Measurements from ENCODE around the gene MAPK8. TPM values are rescaled to one million over a fixed set of nuclear protein-coding genes. Genes with fewer than 3 reads are reported as not detected.
"Not testable (repeated sequence)": the region's sequence is repeated elsewhere in the genome, so short reads cannot be mapped to it uniquely, and the experiment has no call there.

MAPK8 gene
- total RNA-seq (2014; rRNA removed; shearing (Covaris generic)) = 40.1 and 46.7 TPM in 2 replicates

DNA sequence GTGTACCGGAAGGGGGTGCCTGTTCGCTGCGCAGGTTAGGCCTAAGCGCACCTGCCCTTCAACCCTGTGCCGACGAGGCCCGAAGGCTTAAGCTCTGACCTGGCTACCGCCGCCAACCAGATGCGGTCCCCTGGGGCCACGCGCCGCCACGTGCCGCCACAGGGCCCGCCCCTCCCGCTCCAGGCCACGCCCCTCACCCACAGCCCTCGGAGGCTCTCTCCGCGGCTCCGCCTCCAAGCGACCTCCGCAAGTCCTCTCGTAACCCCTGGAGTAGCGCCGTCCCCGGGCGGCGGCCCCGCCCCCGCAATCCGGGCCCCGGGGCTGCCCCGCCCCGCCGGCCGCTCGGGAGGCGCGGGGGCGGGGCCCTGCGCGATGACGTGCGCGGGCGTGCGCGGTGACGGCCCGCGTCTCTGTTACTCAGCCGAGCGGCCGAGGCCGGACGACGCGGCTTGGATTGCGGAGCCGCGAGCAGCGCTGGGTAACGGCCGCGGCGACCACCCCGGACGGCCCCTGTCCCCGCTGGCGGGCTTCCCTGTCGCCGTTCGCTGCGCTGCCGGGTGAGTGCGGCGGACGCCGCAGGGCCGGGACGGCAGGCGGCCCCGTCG is at the start of gene MAPK8:
Gene MAPK8 (plus strand): TSS at position 413 of the 605 bp plus-strand sequence. CDS start 94,984 bp downstream, outside the sequence.
- peak; percentile 78 for DNase-seq (ENCODE audit: low read depth)

DNA sequence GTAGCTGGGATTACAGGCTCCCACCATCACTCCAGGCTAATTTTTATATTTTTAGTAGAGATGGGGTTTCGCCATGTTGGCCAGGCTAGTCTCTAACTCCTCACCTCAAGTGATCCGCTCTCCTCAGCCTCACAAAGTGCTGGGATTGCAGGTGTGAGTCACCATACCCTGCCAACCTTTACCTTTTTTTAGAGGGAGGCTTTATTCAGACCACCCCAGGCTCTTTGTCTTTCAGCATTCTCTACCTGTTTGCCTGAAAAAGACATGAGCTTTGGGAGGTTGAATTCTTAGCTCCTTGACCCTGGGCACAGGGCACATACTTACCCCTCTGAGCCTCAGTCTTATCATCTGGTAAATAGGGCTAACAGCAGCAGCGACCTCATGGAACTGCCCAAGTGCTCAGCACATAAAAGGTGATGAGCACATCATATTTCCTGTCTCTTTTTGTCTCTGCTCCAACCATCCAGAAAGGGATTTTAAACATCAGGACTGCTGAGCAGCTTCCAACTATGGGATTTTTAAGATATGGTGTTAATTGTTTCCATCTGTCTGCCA is 49.0 kb upstream of the MAPK8 start:
- DNase-seq (ENCODE audit: low read depth) = no peak

DNA sequence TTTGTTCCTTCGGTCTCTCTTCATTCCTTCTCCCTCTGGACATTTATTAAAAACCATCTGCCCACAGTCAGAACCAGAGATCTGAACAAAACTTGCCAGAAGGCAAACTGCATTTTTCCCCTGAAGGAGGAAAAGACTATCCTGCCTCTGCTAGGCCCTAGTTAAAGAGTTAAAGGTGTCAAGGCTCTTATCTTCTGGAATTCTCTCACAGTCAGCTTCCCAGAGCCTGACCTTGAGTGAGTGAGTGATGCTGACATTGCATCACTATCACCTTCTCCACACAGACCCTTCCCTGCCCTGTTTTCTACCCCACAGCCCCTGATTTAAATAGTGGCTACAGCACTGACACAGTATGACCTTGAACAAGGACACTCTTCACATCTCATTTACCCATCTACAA is 48.4 kb upstream of the MAPK8 start:
- no peak for DNase-seq (ENCODE audit: low read depth)

DNA sequence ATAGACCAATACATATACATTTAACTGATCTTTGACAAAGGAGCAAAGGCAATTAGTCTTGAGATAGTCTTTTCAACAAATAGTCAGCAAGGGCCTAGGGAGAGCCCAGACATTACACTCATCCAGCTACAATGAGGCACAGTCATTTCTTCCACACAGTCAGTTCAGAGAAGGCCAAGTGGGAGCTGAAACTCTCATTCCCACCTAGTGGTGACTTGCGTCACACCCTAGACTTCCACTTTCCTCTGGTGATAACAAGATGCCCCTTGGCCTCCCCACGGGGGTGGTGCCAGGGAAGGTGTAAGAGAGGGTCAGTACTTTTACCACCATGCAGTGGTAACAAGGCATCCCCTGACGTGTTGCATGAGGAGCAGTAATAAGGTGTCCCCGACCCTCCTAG is 39.9 kb upstream of the MAPK8 start:
- no peak for DNase-seq (ENCODE audit: low read depth)

DNA sequence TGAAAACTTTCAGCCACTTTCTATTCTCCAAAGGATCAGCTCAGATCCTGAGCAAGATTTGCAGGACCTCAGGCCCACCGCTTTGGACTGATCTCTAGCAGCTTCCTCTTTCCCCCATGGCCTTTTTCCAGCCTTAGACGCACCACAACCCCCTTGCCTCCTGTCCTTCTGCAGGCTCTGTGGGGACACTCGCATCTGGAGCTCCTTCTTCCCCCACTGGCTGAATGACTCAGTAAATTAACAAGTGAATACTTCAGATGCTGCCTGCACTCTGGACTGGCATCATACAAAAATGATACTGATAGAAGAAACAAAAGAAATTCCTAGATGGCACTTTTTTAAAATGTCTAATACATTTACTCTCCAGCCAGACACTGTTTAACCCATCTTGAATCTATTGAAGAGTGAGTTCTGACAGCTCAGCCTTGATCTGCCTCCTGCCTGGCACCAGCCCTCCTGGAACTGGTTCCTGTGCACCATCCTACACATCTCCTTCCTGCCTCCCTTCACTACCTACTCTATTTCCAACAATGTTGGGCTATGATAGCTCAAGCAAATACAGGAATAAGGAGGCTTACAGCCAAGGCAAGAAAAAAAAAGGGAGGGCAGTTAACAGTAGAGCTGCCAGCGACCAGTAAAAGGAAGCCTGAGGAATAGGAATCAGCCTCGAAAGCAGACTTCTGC is 35.3 kb upstream of the MAPK8 start:
- DNase-seq (ENCODE audit: low read depth) = no peak

DNA sequence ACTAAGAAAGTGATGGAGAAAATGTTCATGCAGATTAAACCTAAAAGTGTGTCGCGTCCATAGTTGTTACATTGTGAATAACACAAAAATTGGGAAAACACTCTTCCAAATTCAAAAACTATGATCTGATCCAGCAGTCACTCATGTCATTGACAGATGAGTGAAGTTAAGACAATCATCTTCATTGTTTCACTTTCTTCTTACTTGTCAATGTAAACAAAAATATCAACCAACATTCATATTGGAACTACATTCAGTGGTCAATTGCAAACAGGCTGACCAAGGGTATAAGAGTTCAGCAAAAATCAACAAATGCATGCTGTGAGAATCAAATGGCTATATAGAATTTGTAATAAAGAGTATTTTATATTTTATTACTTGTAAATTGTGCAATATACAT is 33.8 kb upstream of the MAPK8 start:
- DNase-seq (ENCODE audit: low read depth) = no peak

DNA sequence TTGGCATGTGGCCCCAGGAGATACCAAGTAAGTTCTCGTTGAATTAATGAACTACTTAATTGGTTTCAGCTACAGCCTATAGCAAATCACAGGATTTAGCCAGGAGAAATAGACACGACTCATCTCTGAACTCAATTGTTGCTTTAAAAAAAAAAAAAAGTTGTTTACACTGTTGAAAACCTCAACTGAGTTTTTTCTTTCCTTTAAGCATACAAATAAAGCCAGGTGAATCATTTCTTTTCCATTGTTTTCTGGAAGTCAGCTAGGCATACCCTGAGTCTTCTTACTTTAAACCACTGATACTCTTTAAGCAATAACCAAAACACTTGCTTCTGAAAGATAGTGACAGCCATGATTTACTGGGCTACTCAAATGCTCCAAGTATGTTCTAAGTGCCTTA is 32.7 kb upstream of the MAPK8 start:
- no peak for DNase-seq (ENCODE audit: low read depth)

DNA sequence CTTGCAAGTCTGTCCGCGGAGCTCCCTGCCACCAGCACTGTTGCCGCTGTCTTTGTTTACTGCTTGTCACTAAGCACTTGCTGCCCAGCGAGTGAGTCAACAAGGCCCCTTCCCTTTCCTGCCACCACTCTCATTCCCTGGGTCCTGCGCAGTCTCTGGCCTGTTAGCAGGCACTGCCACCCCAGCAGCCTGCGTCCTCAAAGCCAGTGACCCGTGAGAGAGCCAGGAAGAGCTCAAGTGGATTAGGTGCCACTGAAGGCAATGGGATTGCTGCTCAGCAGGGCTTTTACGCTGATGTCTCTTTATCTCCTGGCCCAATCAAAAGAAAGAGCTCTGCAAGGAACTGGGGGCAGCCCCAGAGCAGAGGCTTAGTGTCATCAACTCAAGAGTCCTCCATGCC is 31.8 kb upstream of the MAPK8 start, which contains the start of gene FRMPD2:
Gene FRMPD2 (minus strand): TSS at position 61 of the 400 bp plus-strand sequence. CDS start 129 bp downstream, outside the sequence.
- DNase-seq (ENCODE audit: low read depth) = no peak

DNA sequence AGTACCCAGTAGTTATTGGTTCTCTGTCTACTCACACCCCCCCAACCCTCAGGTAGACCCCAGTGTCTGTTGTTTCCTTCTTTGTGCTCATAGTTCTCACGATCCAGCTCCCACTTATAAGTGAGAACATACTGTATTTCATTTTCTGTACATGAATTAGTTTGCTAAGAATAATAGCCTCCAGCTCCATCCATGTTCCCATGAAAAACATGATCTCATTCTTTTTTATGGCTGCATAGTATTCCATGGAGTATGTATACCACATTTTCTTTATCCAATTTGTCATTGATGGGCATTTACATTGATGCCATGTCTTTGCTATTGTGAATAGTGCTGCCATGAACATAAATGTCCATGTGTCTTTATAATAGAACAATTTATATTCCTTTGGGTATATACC is 29.4 kb upstream of the MAPK8 start:
- no peak for DNase-seq (ENCODE audit: low read depth)

DNA sequence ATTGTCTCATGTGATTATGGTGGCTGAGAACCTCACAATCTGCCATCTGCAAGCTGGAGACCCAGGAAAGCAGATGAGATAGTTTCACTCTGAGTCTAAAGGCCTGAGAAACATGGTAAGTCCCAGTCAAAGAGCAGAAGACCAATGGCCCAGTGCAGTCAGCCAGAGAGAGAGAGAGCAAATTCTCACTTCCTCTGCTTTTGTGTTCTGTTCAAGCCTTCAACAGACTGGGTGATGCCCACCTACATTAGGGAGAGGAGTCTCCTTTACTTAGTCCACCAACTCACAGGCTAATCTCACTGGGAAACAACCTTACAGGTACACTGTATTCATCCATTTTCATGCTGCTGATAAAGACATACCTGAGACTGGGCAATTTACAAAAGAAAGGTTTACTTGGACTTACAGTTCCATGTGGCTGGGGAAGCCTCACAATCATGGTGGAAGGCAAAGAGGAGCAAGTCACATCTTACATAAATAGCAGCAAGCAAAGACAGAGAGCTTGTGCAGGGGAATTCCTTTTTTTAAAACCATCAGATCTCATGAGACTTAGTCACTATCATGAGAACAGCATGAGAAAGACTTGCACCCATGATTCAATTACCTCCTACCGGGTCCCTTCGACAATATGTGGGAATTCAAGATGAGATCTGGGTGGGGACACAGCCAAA is 27.3 kb upstream of the MAPK8 start:
- no peak for DNase-seq (ENCODE audit: low read depth)

DNA sequence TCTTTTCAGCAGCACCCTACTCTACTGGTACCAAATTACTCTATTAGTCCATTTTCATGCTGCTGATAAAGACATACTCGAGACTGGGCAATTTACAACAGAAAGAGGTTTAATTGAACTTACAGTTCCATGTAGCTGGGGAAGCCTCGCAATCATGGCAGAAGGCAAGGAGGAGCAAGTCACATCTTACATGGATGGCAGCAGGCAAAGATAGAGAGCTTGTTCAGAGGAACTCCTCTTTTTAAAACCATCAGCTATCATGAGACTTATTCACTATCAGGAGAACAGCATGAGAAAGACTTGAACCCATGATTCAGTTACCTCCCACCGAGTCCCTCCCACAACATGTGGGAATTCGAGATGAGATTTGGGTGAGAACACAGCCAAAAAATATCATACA is 24.8 kb upstream of the MAPK8 start:
- DNase-seq (ENCODE audit: low read depth) = not testable (repeated sequence)

DNA sequence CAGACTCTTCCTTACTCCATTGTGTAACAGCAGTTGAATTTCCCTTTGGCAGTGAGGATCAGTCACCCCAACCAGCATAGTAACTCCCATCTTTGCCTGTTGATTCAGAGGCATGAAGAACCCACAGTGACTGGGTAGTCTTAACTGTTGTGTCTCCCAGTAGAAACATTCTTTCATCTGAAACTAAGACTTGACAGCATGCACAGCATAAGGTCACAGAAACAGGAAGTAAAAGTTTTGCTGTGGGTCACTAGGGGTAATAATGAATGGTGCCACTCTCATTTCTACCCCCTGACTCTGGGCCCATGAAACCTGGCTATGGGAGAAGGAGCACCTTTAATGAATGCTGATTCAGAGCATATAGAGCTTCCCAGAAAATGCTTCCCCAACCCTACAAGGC is 23.6 kb upstream of the MAPK8 start:
- DNase-seq (ENCODE audit: low read depth) = no peak

DNA sequence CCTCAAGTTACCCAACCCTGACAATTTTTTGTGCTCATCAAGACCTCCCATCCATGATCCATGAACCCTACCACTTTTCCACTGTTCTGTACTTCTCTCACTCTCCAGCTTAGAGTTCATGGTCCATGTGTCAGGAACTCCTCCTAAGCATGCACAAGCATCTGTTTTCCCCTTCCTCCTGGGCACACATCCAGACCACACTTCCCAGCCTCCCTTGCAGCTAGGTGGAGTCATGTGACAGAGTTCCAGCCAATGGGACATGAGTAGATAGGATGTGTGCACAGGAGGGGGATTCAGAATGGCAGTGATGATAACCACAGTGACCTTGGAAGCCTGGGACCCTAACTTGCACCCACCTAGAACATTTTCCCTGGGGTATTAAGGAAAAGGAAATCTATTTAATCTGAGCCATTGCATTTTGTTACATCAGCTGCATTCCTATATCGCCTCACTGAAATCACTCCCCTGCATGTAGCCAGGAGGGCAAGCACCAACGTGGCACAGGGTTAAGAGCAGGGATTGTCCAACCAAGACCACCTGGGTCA is 22.4 kb upstream of the MAPK8 start:
- DNase-seq (ENCODE audit: low read depth) = no peak

DNA sequence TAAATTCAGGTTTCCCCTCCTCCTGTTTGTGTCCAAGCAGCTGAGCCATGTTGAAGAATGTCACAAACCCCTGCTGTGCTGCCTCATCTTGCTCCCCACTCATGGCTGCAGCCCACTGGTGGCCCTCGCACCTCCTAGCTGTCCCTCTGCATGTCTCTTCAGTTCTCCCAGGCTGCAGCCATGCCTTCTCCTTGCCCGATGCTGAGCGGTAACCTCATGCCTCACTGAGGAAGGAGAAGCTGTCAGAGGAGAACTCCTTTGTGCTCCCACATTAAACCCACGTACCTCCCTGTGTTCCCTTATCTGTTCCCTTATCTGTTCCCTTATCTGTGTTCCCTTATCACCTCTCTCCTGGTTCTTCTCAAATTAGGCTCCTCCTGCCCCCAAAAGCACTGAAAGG is 21.7 kb upstream of the MAPK8 start:
- DNase-seq (ENCODE audit: low read depth) = no peak

DNA sequence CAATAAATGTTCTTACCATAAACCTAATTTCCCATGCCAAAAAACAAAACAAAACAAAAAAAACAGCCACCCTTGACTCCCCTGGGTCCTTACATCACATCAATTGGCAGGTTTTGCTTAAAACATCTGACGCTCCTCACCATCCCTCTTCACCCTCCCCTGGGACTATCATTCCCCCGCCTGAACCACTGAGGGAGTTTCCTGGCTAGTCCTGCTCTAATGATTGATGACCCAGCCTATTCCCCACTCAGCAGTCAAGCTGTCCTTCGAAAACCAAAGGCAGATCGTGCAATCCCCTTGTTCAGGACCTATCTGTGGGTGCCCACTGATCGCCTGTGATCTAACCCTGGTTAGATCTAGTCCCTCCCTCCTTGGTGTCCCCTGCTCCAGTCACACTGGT is 20.8 kb upstream of the MAPK8 start:
- no peak for DNase-seq (ENCODE audit: low read depth)

DNA sequence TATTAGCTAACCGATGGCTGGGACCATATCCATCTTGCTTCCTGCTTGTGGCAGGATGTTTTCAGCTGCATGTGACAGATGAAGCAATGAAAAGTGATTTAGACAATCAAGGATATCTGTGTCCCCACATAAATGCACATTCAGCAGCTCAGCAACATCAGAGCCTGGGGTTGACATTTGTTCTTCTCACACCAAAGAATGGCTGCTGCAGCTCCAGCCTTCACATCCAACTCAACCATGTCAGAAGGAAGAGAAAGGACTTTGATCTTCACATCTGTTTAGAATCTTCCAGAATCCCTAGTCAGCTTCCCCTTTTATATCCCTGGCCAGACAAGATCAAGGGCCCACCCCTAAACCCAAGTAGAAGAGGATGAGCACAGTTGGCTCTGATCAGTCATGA is 20.1 kb upstream of the MAPK8 start:
- DNase-seq (ENCODE audit: low read depth) = no peak

DNA sequence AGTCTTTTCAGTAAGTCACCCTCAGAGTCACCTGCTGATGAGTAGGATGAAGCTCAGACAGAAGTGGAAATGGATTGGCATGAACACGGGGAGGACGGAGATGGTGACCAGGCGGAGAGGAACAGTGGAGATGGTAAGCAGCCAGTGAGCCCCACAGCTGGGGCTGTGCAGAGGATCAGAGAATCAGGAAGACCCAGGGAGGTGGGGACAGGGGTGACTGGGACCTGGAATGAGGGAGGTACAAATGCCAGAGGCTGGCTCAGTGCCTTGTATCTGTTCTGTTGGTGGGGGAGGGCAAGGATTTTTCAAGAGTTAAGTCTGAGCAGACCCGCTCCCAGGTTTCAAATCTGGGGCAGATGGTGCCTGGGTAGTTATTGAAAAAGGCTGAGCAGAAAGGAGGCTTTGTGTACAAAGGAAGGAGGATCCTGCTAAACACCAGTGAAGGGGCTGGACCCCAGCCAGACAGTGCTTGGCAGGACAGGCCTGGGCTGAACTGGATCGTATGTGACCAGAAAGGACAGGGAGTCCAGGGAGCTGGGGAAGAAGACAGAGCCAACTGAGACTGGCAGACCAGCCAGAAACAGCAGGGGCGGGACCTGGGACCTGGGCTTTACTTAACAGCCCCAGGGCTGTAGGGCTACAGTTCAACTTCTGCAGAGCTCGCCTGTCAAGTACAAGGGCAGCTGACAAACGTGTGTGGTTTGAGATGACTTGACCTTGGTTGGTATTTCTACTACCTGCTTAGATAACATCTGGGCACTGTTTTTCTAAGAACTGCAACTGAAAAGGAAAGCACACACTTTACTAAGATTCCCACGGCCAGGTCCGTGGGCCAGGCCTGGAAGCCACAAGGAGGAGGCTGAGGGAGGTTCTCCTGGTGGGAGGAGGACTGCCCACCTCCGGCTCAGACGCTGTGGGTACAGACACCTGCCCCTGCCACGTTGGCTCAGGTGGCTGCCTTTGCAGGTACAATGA is 18.8 kb upstream of the MAPK8 start:
- peak; percentile 61 for DNase-seq (ENCODE audit: low read depth)

DNA sequence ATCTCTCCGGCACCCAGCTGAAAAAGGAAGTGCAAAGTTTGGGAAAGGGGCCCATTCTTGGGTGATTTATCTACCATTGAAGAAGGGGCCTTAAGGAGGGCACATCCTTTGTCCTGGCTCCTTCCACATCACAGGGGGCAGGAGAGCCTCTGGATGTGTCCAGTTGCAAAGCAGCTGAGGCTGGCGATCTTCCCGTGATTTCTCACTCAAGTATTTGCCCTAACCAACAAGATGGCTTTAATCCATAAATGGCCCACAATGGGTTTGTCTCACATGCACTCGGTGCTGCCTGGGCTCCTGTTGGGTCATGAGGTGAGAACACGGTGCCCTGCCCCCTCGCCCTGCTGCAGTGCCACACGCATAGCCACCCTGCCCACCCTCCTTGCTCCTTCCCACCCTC is 17.8 kb upstream of the MAPK8 start:
- peak; percentile 72 for DNase-seq (ENCODE audit: low read depth)

DNA sequence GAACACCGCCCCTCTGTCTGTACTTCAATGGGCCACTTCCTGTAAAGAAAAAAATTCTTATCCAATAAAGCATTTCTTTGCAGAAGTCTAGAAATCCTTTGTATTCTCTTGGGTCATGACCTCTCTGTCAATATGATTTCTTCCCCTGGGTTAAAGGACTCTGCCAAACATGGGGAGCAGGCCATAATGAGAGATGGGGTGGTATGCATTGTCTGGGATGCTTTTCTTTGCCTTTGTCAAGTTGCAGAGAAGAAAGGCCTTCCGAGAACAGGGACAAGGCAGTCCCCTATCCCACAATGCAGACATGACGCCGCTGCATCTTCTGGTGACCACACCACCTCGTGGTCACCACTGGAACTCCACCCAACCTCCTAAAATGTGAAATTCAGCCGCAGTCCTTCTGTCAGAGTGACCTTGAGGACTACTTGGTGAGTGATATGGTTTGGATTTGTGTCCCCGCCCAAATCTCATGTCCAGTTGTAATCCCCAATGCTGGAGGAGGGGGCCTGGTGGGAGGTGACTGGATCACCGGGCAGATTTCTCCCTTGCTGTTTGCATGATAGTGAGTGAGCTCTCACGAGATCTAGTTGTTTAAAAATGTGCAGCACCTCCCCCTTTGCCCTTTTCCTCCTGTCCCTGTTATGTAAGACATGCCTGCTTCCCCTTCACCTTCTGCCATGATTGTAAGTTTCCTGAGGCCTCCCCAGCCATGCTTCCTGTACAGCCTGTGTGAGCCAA is 16.8 kb upstream of the MAPK8 start:
- peak; percentile 50 for DNase-seq (ENCODE audit: low read depth)

DNA sequence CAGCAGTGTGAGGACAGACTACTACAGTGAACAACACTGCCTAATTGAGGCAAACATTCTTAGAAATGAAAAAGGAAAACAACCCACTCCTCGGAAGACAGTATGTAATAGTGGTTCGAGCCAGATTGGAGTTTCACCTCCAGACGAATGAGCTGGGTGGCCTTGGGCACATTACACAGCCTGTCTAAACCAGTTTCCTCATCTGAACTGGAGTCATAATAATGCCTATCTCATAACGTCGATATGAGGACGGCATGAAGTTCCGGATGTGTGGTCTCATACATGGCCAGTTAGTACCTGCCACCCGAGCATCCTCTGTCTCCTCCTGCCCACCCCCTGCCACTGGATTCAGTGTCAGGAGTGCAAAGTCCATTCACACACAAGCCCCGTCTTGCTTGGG is 16.2 kb upstream of the MAPK8 start:
- no peak for DNase-seq (ENCODE audit: low read depth)

DNA sequence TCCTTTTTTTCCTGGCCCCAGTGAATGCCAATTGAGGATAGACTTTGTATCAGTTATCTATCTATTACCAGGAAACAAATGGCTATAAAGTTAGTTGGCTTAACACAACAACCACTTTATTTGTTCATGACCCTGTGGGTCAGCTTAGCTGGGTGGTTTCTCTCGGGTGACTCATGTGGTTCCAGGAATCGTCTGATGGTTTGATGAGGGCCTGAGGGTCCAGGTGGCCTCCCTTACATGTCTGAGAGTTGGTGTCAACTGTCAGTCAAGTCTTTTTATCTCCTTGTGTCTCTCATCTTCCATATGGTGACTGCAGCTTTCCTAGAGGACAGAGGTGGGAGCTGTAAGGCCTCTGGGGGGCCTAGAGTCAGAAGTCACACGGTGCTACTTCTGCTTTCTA is 15.3 kb upstream of the MAPK8 start:
- DNase-seq (ENCODE audit: low read depth) = peak; percentile 57

All from RPMI7951 (cell line).